LNCaP clone FGC (cell line): ENCODE measurements around the gene ZNF511.

Source experiments
- DNase-seq: peaks from one replicate; pipeline ENCODE4 v3.0.0-alpha.2; 2011; ENCODE audit warnings: low read depth
- H3K4me3 ChIP-seq: 2 replicates; pipeline ENCODE4 v1.5.1; 2011; ENCODE audit warnings: mild to moderate bottlenecking, low read depth, low read length, control low read depth
- TF ChIP-seq, protein P1 (sequence below): IDR thresholded peaks from 2 replicates; pipeline ENCODE4 v1.5.1; 2012; ENCODE audit warnings: mild to moderate bottlenecking; ENCODE audit not compliant: control insufficient read depth, insufficient read depth; ENCODE audit errors: extremely low read depth

The ZNF511 gene

GRCh38 chr10:133329491-133330202 is 20.9 kb downstream of the ZNF511 start:
- TF ChIP-seq, protein P1, sequence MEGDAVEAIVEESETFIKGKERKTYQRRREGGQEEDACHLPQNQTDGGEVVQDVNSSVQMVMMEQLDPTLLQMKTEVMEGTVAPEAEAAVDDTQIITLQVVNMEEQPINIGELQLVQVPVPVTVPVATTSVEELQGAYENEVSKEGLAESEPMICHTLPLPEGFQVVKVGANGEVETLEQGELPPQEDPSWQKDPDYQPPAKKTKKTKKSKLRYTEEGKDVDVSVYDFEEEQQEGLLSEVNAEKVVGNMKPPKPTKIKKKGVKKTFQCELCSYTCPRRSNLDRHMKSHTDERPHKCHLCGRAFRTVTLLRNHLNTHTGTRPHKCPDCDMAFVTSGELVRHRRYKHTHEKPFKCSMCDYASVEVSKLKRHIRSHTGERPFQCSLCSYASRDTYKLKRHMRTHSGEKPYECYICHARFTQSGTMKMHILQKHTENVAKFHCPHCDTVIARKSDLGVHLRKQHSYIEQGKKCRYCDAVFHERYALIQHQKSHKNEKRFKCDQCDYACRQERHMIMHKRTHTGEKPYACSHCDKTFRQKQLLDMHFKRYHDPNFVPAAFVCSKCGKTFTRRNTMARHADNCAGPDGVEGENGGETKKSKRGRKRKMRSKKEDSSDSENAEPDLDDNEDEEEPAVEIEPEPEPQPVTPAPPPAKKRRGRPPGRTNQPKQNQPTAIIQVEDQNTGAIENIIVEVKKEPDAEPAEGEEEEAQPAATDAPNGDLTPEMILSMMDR = peak; percentile 86
- H3K4me3 ChIP-seq = no peak overlapping the region

GRCh38 chr10:133332936-133333699 is 24.4 kb downstream of the ZNF511 start:
- TF ChIP-seq, protein P1 = no peak
- H3K4me3 ChIP-seq = no peak overlapping the region
- DNase-seq = no peak

More at GRCh38 chr10:133329491-133330202, 20.9 kb downstream of the ZNF511 start:
- DNase-seq = peak; percentile 47

DNA sequence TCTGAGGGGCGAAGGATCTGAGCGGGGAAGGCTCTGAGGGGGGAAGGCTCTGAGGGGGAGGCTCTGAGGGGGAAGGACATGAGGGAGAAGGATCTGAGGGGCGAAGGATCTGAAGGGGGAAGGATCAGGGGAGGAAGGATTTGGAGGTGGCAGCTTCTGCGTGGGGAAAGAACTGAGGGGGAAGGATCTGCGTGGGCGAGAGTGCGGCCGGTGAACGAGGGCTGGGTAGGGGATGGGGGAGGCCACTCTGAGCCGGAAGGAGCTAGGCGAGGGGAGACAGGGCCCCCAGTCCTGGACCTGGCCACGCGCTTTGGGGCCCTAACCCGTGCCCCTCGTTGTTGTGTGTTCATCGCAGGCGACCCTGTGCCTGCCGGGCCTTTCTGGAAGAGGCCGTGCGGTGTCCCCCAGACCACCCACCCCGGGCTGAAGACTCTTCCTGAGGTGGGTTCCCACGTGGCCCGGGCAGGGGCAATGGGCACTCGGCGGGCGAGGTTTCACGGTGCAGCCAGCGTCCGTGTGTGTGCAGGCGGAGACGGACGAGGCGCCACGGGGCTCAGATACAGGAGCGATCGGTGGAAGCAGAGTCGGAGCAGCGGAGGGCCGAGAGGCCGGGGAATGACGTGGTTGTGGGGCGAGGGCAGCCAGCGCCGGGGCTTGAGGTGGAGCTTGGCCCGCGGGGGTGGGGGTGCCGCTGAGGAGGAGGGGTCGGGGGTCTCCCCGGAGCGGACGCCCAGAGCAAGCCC is 26.0 kb downstream of the ZNF511 start:
- peak overlapping the region; percentile 18; the same call in 1 of the 2 replicates for H3K4me3 ChIP-seq
- TF ChIP-seq, protein P1 = no peak
- DNase-seq = no peak

- DNase-seq = no peak
- TF ChIP-seq, protein P1 = no peak
- H3K4me3 ChIP-seq = peak overlapping the region; percentile 18; the same call in 1 of the 2 replicates
These were observed 26.8 kb downstream of the ZNF511 start for GRCh38 chr10:133335246-133336117.

GRCh38 chr10:133336118-133336576 is 27.4 kb downstream of the ZNF511 start:
- TF ChIP-seq, protein P1 = no peak
- DNase-seq = no peak
- no peak overlapping the region for H3K4me3 ChIP-seq

DNA sequence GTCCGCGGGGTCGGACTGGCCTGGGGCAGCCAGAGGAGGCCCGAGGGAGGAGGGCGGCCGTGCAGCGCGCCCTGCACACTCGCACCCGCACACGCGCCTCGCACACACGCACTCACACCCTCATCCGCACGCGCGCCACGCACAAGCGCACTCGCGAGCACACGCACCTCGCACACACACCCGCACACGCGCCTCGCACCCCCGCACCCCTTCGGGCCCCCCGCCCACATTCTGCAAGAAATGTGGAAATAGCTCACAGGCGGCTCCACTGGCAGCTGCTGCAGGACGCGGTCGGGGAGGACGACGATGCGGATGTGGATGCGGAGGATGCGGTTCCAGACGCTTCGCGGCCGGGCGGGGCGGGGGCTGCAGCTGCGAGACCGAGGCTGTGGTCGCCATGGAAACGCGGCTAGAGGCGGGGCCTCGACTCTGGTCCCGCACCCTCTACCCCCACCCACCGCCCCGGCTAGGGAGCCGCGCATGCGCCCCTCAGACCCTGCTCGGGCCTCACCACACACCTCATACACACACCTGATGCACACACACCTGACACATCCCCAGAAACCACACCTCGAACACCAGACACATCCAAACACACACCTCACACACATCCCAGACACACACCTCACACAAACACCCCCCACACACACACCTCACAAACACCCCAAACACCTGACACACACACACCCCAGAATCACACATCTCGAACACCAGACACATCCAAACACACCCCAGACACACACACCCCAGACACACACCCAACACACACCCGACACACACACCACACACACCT is 28.1 kb downstream of the ZNF511 start, which contains the start of gene CALY:
CALY (minus strand) TSS at position 320 of the 793 bp plus-strand sequence. CDS start 7,907 bp downstream, outside the sequence.
- TF ChIP-seq, protein P1 = no peak
- no peak for DNase-seq
- H3K4me3 ChIP-seq = no peak within 1 kb of the TSS
